Measurements from ENCODE around the gene RAD51B. TPM values are rescaled to one million over a fixed set of nuclear protein-coding genes. Genes with fewer than 3 reads are reported as not detected.

Gene RAD51B
- total and polyA plus RNA-seq, 9 donors: 21.6 to 70.1 (median 35.1) TPM

GRCh38 chr14:68390741-68391140 is 571.2 kb downstream of the RAD51B start:
- Histone ChIP-seq H3K9me3 (no peaks in the 10 kb centered on the region), H3K27me3 (no peaks in the 10 kb centered on the region), H3K4me3 (no peak overlapping the region), H3K36me3 (no peaks in the 10 kb centered on the region), H3K27ac (peak overlapping the region in 1 of 2 donors; percentile 45), H3K4me1 (ENCODE audit: insufficient read depth) (peaks cover 38% of the 10 kb centered on the region)
- intact Hi-C loops (cut with DNase I): loop anchor here (10.0 kb wide), 5 partner anchors 154 to 424 kb away; partner anchors contain the start of gene ZFP36L1 (in 1 of the 4)
- no peak for DNase-seq
- no peak for TF ChIP-seq CTCF (IDR thresholded peaks at IDR 0.05)
- TF ChIP-seq POLR2A (IDR thresholded peaks at IDR 0.05): no peak
- no peak for TF ChIP-seq EP300 (IDR thresholded peaks at IDR 0.05)
- 71 to 77% (median 74%) methylated on average over 2 of the region's 2 CpGs for WGBS, 3 donors

DNA sequence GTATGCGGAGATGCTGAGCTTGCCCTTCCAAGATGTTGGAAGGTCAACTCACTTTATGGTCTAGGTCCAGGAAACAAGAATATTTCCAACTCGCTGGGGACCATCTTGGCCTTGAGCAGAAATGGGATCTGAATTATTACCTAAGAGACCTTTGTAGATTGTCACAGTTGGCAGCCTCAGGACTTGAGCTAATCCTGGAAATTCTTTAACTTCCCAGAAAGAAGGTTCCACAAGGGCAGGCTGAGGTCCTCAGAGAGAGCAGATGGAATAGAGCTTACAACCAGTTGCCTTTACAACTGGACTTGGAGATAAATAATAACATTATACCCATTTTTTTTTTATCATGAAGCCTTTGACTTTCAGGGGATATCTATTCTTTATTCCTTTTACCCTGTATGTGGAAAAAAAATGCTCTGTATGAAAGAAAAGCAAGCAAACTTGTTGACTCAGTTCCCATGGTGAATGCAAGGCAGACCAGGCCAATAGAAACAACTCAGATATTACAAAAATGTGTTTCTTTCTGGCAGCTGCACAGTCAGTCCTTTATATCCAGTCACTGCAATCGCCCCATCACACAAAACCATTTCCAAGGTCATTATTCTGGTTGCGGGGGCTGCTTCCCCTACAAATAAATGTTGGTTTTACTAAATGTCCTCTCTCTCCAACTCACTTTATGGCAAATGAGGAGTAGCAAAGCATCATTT is 571.9 kb downstream of the RAD51B start:
- Histone ChIP-seq H3K4me1 (ENCODE audit: insufficient read depth) (peaks cover 40% of the 10 kb centered on the region), H3K27ac (peak overlapping the region; percentile 17 to 76), H3K27me3 (no peaks in the 10 kb centered on the region), H3K9me3 (no peaks in the 10 kb centered on the region), H3K36me3 (no peaks in the 10 kb centered on the region), H3K4me3 (no peak overlapping the region)
- TF ChIP-seq POLR2A (IDR thresholded peaks at IDR 0.05): no peak
- no peak for TF ChIP-seq CTCF (IDR thresholded peaks at IDR 0.05)
- TF ChIP-seq EP300 (IDR thresholded peaks at IDR 0.05): peak; percentile 72
- intact Hi-C loops (cut with DNase I): loop anchor here (10.0 kb wide), 5 partner anchors 153 to 423 kb away; partner anchors contain the start of gene ZFP36L1 (in 1 of the 4)
- DNase-seq: peak in 3 of 5 donors; percentile 26 to 59 (median 59)
- 11 to 14% (median 13%) methylated on average over 4 of the region's 4 CpGs for WGBS, 3 donors

DNA sequence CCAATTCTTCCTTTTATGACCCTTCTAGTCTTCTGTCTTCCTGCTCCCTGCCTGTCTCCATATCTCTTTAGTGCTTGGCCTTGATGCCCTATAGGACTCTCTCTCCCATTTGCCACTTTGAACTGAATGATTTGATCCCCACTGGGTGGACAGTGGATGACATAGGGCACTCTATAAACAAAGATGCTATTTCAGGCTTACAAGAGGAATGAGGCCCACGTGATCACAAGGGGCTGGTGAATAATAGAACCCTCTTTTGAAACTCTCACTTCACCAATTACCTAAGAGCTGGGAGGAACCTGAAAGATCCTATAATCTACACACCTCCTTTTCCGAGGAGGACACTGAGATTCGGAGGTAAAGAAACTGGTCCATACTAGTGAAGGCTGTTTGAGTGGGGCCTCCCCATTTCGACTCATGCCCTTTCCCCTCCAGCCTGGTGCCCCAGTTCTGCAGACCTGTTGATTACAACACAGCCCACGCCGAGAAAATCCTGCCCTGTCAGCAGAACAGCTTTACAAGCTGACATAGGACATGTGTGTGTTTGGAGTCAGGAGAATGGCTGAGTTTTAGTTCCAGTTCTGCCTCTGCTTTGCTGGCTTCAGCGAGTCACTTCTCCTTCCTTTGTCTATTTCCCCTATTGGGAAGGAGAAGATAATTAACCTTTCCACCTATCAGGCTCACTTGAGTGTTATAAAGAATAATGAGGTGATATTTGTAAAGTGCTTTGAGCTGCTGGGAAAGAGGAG is 573.0 kb downstream of the RAD51B start:
- peaks cover 43% of the 10 kb centered on the region for H3K4me1 ChIP-seq (ENCODE audit: insufficient read depth)
- no peak overlapping the region for H3K4me3 ChIP-seq
- H3K27ac ChIP-seq: peak overlapping the region; percentile 17 to 76
- H3K36me3 ChIP-seq: no peaks in the 10 kb centered on the region
- 40 to 45% (median 43%) methylated on average over 7 of the region's 7 CpGs for WGBS, 3 donors
- peak in 4 of 5 donors; percentile 65 to 75 (median 68) for DNase-seq
- no peaks in the 10 kb centered on the region for H3K9me3 ChIP-seq
- intact Hi-C loops (cut with DNase I): loop anchor here (10.0 kb wide), 5 partner anchors 152 to 422 kb away; partner anchors contain the start of gene ZFP36L1 (in 1 of the 4)
- TF ChIP-seq EP300 (IDR thresholded peaks at IDR 0.05) (no peak), CTCF (IDR thresholded peaks at IDR 0.05) (no peak), POLR2A (IDR thresholded peaks at IDR 0.05) (no peak)
- H3K27me3 ChIP-seq: no peaks in the 10 kb centered on the region

- Histone ChIP-seq H3K27ac (peak overlapping the region in 1 of 2 donors; percentile 76), H3K9me3 (no peaks in the 10 kb centered on the region), H3K27me3 (no peaks in the 10 kb centered on the region), H3K4me1 (ENCODE audit: insufficient read depth) (peaks cover 48% of the 10 kb centered on the region), H3K4me3 (no peak overlapping the region), H3K36me3 (no peaks in the 10 kb centered on the region)
- no peak for TF ChIP-seq POLR2A (IDR thresholded peaks at IDR 0.05)
- intact Hi-C loops (cut with DNase I): loop anchor here (10.0 kb wide), 5 partner anchors 152 to 422 kb away; partner anchors contain the start of gene ZFP36L1 (in 1 of the 4)
- WGBS, 3 donors: 79 to 89% (median 86%) methylated on average over 7 of the region's 7 CpGs
- no peak for DNase-seq
These were observed 573.7 kb downstream of the RAD51B start for GRCh38 chr14:68393259-68393658.

Data from ovary (tissue), 9 donors.